ENCODE data around the gene ACRV1.
"Not testable (repeated sequence)": the region's sequence is repeated elsewhere in the genome, so short reads cannot be mapped to it uniquely, and the experiment has no call there.

ACRV1 gene, protein sequence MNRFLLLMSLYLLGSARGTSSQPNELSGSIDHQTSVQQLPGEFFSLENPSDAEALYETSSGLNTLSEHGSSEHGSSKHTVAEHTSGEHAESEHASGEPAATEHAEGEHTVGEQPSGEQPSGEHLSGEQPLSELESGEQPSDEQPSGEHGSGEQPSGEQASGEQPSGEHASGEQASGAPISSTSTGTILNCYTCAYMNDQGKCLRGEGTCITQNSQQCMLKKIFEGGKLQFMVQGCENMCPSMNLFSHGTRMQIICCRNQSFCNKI

DNA sequence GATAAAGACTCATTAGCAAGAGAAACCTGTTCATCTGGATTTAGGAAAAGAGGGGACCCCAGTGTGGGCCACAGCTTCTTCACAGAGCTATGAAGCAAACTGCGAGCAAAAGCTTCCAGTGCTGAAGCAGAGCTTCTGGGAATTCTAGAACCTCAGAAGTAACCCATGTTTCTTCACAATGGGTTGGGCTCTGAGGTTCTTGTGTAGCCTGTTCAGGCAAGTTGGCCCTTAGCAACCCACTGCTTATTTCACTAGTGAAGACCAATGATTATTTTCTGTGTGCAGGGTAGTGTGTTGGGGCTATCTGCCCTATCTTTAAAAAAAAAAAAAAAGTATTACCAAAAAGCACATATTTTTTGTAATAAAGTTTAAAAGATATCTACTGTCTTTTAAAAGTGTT, at the start of gene ACRV1:
ACRV1 (minus strand) TSS at position 101 of the 400 bp plus-strand sequence; CDS start at position 34, 67 bp downstream.
- no peak for DNase-seq

DNA sequence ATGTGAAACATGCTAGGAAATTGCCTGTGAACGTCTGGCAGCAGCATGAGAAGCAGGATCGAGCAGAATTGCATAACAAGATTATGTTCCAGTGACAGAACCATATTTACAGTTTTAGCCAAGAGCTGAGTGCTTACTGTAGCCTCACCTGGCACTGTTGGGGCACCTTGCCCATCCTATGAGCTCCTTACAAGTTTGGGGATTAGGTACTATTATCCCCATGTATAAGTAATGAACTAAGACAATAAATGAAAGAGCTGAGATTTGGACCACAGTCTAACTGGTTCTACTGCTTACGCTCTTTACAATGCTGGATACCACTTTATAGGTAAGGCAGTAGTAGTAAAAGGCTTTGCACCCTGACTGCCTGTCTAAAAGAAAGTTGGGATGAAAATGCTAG, 48.3 kb upstream of the ACRV1 start:
- no peak for DNase-seq

DNA sequence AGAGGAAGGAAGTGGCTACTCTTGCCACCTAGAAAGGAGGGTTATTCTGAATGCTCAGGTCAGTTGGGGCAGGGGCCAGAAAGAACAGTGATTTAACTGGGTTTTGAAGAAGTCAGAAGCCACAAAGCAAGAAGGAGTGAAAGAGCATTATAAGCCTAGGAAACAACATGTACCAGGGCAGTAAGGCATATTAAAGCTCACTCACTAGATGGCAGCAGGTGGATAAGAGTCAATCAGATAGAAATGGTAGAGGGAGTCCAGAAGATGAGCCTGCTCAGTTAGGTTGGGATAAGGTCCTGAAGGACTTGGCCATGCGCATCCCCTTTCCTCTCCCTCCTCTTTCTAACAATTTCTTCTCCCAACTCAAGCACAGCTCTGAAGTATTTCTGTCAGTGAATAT, 43.5 kb upstream of the ACRV1 start:
- no peak for DNase-seq

DNA sequence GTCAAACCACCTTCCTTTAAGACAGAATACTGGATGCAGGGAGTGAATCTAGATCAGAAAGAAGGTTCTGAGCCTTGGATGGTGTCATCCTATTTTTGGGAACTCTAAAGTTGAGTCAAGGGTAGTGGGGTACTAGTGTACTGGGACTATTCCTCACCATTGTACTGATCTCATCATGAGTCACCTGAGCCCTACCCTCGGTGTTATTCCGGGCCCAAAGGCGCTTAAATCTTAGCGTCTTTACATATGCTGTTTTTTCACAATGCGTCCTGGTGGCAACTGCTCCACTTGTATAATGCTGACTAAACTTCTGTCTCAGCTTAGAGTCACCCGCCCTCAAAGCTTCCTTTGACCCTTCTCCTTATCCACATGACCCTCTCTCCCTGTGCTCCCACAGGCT, 40.1 kb upstream of the ACRV1 start:
- DNase-seq: no peak

DNA sequence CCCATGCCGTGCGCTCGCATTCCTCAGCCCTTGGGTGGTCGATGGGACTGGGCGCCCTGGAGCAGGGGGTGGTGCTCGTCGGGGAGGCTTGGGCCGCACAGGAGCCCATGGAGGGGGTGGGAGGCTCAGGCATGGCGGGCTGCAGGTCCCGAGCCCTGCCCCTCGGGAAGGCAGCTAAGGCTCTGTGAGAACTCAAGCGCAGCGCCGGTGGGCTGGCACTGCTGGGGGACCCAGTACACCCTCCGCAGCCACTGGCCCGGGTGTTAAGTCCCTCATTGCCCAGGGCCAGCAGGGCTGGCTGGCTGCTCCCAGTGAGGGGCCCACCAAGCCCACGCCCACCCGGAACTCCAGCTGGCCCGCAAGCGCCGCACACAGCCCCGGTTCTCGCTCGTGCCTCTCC, 24.0 kb upstream of the ACRV1 start:
- DNase-seq: not testable (repeated sequence)

DNA sequence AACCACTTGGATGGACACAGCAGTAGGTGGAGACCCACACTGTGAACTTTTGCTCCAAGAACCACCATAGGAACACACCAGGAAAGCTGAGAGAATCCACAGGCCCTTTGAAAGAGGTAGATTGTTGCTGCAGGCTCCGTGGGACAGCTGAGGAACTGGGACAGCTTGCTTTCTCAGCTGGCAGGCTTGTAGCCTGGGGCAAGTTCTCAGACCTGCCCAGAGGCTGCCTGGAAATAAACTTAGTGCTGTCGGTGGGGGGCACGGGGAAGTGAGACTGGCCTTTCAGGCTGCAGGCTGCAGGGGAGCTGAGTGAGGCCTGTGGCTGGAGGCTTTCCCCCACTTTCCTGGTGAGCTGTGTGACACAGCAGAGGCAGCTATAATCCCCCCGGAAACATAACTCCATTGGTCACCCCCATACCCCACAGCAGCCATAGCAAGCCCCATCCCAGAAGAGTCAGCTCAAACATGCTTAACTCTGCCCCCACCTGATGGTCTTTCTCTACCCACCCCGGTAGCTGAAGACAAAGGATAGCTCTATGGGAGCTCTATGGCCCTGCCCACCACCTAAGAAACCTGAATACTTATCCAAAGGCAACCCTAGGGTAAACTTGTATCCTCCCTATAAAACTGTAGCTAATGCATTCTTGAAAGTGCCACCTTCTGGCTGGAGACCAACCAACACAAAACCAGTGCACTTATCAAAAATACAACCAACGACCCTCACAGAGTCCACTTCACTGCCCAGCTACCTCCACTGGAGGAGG, 21.4 kb upstream of the ACRV1 start:
- no peak for DNase-seq

DNA sequence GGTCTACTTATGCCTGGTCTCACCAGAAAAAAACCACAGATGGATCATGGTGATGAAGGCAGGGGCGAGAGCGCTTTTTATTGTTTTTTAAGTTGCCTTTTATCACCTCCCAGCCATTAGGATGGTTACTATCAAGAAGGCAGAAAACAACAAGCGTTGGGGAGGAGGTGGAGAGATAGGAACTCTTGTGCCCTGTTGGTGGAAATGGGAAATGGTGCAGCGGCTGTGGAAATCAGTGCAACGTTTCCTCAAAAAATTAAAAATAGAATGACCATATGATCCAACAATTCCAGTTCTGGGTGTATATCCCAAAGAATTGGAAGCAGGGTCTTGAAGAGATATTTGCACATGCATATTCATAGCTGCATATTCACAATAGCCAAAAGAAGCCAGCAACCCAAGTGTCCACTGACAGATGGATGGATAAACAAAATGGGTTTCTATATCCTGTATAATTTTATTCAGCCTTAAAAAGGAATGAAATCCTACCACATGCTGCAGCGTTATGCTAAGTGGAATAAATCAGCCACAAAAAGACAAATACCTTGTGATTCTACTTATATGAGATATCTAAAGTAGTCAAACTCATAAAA, 20.5 kb upstream of the ACRV1 start:
- DNase-seq: no peak

DNA sequence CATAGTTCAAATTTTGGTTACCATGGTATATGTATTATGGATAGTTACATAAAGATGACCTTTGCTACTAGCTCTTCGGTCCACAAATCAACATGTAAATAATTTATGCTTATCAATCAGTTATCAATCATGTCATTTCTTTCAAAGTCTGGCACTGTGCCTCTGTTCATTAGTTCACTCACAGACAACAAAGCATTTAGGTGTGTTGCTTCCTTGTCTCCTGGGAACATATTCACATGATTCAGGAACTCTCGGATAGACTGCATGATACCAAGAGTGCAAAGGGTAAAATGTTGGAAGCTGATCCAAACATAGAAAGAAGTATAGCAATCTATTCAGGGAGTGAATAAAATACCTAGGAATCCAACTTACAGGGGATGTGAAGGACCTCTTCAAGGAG, 14.3 kb upstream of the ACRV1 start:
- no peak for DNase-seq

DNA sequence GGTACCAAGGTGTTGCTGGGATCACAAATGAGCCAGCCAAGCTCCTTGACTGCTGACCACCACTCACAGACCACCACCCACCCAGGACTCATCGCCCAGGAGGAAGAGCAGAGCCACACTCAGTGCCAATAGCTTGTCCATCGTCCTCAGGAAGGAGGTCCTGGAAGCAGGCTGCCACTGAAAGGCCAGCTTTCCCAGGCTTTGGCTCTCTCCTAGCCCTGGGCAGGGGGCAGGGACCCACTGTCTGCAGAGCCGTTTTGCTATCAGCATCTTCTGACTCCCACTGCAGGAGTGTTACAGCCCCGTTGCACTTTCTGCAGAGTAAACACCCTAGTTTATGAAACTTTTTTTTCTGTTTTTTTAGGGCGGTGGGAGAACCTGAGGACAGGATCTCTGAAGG, 12.2 kb upstream of the ACRV1 start:
- DNase-seq: no peak

DNA sequence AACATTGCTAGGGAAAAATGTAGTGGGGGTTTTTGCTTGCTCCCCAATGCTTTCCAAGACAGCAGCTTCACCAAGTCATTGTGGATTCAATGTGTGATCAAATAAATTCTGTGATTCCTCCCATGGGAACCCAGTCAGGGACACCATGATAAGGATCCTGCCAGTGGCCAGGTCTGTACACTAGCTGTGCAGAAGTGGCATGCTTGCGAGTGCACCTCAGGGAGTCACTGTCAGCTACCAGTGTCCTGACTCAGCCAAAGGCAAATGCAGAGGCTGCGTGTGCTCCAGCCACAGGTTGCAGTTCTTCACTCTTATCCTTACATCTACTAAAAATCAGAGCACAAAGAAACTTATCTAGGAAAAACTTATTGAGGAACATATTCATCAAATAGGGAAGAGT, 9.4 kb upstream of the ACRV1 start:
- DNase-seq: no peak

DNA sequence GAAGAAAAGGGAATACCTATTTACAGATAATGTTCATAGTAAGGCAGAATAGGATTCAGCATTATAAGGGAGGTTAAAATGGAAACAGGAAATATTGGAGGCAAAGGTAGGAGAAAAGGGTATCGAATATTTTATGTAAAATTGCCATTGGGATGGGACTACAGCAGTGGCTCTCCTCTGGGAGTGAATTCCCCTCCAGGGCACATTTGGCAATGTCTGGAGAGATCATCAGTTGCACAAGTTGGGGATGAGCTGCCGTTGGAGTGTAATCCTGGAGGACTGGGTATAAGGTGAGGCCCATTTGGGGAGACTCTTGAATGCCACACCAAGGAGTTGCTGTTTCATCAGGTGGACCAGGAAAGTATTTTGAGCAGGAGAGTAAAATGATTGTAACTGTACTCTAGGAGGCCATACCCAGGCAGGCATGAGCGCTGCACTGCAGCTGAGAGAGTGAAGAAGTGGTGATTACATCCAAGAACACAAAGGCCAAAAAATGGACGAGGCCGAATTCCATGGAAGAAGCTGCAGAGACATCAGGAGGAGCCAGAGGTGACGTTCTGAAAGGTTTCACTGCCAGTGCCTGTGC, 8.7 kb upstream of the ACRV1 start:
- no peak for DNase-seq

DNA sequence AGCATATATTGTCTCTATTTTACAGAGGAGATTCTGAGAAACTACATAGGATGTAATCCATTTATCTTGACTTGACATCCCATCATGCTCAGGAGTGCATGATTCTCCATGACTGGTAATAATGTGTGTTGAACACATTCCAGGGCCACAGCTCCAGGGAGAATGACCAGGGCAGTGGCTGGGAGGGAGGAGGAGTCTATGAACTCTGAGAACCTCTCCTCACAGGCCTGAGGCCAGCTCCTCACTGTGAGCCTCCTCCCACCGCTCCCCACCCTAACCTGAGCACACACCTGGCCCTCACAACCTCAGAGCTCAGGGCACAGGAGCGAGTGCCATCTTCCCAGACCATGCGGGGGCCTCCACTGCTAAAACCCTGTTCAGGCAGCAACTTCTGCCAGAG, 8.0 kb upstream of the ACRV1 start:
- DNase-seq: no peak

DNA sequence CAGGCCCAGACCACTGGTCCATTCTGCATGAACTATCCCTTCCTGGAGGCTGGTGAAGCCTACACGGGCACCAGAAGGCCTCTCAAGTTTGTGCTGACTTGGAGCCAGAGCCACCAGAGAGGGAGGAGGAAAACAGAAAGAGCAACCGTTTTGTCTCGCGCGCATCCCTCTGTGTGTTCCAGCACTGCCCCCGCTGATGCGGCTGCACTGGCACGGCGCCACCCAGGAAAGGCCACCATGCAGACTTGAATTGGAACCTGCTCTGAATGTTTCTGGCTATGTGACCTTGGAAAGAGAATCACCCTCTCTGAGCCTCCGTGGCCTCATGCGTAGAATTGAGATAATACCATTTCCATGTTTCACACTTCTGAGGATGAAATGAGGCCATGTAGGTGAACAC, 7.4 kb upstream of the ACRV1 start:
- DNase-seq: no peak

DNA sequence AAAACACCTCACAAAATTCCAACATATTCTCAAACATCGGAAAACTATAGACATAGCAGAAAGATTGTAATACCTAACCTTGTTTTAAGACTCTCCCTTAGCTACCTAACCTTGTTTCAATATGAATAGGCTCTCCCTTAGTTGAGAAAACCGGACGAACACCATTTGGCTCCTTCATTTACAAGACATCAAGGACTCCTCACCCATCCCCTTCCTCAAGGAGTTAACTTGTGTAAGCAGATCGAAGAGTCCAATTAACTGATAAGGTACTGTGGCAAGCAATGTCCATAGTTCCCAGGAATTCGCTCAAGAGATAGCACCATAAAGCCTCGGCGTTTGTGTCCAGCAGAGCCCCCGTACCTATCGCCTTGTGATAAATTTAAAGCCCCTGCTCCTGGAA, 4.6 kb upstream of the ACRV1 start:
- no peak for DNase-seq

DNA sequence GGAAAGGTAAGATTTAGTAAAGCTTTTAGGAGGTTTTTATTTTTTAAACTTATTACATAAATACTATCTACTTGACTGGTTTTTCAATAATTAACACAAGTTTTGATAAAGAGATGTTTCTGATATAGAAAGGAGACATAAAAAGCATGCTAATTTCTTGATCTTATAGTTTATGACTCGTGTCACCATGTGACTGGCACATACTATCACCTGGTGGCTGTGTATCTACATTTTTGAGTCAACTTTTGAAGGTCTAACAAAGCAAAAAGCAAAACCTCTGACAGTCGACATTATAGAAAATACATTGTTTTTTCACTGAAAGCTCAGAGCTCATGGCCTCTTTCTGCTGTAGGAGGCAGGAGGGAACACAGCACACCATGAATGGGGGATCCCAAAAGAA, 810 bp downstream of the ACRV1 start:
- no peak for DNase-seq

DNA sequence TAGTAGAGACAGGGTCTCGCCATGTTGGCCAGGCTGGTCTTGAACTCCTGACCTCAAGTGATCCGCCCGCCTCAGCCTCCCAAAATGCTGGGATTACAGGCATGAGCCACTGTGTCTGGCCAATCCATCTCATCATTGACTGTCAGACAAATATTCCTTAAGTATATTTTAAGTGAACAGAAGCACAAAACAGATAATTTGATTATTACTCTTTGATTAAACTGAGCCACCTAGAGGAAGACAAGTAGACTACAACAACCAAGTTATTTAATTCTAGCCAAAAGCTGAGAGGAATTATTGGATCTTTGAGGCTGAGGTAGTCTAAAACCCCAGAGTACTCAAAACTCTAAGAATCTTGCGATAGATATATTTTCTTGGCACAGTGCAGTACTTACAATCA, 1.2 kb downstream of the ACRV1 start:
- no peak for DNase-seq

DNA sequence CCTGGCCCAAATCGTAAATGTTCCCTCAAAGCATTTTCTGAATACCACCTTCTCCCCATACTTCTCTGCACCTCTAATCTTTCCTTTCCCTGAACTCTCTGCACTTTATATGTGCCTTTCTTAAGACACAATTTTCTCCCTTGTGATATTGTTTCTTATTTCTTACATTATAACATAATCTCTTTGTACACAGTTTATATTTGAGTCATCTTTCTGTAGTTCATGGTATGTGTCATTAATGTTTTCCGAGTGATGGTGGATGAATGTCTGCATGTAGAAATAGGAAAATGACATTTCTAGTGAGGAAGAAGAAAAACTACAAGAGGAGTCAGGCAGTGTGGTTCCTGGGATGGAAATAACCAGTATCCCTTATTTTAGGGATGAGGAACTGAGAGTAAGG, 5.5 kb downstream of the ACRV1 start:
- no peak for DNase-seq

DNA sequence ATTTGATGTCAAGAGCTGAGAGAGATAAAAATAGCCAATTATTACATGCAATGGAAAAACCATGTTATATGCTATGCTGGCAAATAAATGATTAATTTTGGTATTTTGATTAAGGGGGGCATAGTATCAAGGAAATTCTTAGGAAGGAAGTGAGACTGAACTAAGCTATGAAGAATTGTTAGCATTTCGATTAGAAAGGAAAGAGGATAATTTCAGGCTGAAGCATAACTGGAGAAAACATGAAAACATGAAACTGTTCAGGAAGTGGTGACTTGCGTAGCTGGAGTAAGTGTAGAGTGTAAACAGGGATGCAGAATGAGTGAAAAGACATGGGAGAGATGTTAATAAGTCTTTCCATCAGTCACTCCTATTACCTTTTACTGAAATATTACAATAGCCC, 6.4 kb downstream of the ACRV1 start:
- no peak for DNase-seq

DNA sequence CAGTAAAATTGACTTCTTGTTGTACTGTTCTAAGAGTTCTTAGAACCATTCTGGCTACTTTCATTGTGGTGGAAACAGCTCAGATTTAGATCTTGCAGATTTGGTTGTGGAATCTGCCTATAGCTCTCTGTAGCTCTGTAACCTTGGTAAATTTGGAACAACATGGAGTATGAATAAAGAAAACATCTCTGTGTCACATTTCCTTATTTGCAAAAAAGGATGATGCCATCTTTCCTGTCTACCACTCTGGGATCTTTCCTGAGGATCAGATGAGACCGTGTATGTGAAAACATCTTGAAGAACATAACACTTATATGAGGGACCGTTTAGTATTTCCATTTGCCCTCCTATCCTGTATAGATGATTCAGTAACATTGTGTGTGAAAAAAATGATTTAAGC, 9.1 kb downstream of the ACRV1 start:
- DNase-seq: no peak

DNA sequence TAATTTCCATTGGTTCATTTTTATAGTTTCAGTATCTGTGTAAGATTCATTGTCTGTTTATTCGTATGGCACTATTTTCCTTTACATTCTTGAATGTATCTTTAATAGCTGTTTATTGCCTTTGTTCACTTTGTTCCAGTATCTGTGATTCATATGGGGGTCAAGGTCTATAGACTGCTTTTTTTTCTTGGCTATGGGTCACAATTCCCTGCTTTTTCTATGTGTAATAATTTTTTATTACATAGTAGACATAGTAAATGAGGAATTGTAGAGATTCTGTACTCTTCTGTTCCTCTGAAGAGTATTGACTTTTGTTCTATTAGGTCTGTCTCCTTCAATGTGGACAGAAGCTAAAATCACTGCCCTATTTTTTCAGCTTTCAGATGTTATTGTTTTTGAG, 10.5 kb downstream of the ACRV1 start:
- no peak for DNase-seq

DNA sequence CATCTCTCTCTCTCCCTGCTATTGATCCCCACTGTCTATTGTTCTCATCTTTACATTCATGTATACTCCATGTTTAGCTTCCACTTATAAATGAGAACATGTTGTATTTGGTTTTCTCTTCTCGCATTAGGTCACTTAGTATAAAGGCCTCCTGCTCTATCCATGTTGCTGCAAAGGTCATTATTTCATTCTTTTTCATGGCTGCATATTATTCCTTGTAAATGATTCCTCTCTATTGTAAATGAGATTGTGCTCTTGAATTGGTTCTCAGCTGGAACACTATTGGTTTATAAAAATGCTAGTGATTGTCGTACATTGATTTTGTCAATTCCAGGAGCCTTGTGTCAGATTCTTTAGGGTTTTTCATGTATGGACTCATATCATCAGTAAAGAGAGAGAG, 13.5 kb downstream of the ACRV1 start:
- DNase-seq: no peak

DNA sequence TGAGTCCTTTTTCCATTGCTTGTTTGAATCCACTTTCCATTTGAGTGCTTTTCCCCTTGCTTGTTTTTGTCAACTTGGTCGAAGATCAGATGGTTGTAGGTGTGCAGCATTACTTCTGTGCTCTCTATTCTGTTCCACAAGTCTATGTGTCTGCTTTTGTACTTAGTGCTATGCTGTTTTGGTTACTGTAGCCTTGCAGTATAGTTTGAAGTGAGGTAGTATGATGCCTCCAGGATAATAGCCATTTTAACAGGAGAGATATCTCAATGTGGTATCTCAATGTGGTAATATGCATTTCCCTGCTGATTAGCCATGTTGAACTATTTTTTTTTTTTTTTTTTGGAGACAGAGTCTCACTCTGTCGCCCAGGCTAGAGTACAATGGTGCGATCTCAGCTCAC, 16.7 kb downstream of the ACRV1 start:
- no peak for DNase-seq

DNA sequence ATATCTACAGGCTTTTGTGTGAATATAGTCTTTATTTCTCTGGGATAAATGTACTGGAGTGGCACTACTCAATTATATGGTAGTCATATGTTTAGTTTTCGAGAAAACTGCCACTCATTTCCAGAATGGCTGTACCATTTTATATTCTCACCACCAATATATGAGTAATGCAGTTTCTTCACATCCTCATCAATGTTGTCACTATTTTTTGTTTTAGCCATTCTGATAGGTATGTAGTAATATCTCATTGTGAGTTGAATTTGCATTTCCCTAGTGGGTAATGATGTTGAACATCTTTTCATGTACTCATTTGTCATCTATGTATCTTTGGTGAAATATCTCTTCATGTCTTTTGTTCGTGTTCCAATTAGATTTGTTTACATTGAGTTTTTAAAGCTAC, 18.0 kb downstream of the ACRV1 start:
- no peak for DNase-seq
